ENCODE data around the gene CROCC2. TPM values are rescaled to one million over a fixed set of nuclear protein-coding genes. Genes with fewer than 3 reads are reported as not detected.

Gene CROCC2
- polyA plus RNA-seq, 1 experiment: not detected

DNA sequence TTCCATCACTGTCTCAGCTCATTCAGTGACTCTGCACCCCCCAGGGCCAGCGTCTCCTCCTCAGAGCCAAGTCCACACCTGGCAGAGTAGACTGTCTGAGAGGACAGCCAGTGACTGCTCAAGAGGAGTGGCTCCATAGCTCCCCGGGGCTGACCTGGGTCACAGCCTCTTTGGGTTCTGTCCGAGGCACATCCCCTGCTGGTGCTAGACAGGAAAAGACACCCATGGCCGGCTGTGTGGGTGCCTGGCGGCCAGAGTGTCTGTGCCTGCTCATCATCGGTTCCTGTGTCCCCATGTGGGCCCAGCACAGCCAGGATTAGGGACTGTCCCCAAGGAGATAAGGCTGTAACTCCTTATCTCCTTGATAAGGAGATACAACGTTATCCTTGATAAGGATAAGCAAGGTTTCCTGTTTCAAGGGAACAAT, 3.5 kb upstream of the CROCC2 start:
- TF ChIP-seq, protein P1, sequence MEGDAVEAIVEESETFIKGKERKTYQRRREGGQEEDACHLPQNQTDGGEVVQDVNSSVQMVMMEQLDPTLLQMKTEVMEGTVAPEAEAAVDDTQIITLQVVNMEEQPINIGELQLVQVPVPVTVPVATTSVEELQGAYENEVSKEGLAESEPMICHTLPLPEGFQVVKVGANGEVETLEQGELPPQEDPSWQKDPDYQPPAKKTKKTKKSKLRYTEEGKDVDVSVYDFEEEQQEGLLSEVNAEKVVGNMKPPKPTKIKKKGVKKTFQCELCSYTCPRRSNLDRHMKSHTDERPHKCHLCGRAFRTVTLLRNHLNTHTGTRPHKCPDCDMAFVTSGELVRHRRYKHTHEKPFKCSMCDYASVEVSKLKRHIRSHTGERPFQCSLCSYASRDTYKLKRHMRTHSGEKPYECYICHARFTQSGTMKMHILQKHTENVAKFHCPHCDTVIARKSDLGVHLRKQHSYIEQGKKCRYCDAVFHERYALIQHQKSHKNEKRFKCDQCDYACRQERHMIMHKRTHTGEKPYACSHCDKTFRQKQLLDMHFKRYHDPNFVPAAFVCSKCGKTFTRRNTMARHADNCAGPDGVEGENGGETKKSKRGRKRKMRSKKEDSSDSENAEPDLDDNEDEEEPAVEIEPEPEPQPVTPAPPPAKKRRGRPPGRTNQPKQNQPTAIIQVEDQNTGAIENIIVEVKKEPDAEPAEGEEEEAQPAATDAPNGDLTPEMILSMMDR (IDR thresholded peaks at IDR 0.05; ENCODE audit: low read depth, low read length): no peak
- Histone ChIP-seq H3K9me3 (ENCODE audit: control insufficient read depth, insufficient read depth, low read length) (no peaks in the 10 kb centered on the region; the same call in 1 of the 2 replicates), H3K27me3 (ENCODE audit: control insufficient read depth, insufficient read depth, low read length) (peaks cover 9% of the 10 kb centered on the region), H3K4me3 (ENCODE audit: low read depth, low read length) (no peak overlapping the region), H3K27ac (ENCODE audit: low read depth, low read length) (no peak overlapping the region)
- POLR2A ChIA-PET: no interaction called here
- no peak for DNase-seq (ENCODE audit: low read depth, low spot score)
- CTCF ChIA-PET: no interaction called here

DNA sequence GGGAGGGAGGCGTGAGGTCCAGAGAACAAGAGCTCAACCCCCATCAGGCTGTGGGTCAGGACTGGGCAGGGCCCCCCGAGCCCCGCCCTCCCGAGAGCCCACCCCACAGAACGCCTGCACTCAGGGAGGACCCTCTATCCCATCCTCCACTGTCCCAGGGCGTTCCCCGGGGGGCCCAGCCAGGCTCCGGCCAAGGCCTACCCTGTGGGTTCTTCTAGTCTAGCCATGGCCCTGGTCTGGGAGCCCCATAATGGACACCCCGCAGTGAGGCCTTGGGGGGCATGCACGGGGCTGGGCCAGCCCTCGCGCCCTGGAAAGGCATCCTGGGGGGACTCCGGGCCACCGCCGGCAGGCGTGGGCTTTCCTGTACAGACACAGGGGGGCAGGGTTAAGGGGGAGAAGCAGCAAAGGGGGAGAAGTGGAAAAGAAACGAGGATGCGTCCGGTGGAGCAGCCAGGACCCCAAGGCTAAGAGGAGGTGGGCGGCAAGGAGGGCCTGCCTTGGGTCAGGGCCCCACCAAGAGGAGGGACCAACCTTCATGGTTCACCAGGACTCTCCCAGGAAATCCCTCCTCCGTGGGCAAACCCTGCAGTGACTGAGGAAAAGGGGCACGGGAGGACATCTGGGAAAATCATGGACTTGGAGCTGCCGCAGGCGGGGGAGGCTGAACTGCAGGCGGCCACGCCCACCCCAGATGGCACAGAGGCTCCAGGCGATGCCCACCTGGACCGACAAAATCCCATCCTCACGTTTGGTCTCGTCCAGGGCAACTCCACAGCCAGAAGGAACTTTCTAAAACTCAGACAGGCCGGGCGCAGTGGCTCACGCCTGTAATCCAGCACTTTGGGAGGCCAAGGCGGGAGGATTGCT, 2.7 kb upstream of the CROCC2 start:
- H3K9me3 ChIP-seq (ENCODE audit: control insufficient read depth, insufficient read depth, low read length): no peaks in the 10 kb centered on the region; the same call in 1 of the 2 replicates
- TF ChIP-seq, protein P1 (IDR thresholded peaks at IDR 0.05; ENCODE audit: low read depth, low read length): no peak
- ChIA-PET POLR2A (no interaction called here), CTCF (interaction anchor here (0.6 kb wide), 1 partner anchor 1743 kb away, joined by 3 read pairs; no protein-coding TSS in a partner anchor)
- no peak for DNase-seq (ENCODE audit: low read depth, low spot score)
- H3K27ac ChIP-seq (ENCODE audit: low read depth, low read length): no peak overlapping the region
- peaks cover 9% of the 10 kb centered on the region for H3K27me3 ChIP-seq (ENCODE audit: control insufficient read depth, insufficient read depth, low read length)
- H3K4me3 ChIP-seq (ENCODE audit: low read depth, low read length): no peak overlapping the region

DNA sequence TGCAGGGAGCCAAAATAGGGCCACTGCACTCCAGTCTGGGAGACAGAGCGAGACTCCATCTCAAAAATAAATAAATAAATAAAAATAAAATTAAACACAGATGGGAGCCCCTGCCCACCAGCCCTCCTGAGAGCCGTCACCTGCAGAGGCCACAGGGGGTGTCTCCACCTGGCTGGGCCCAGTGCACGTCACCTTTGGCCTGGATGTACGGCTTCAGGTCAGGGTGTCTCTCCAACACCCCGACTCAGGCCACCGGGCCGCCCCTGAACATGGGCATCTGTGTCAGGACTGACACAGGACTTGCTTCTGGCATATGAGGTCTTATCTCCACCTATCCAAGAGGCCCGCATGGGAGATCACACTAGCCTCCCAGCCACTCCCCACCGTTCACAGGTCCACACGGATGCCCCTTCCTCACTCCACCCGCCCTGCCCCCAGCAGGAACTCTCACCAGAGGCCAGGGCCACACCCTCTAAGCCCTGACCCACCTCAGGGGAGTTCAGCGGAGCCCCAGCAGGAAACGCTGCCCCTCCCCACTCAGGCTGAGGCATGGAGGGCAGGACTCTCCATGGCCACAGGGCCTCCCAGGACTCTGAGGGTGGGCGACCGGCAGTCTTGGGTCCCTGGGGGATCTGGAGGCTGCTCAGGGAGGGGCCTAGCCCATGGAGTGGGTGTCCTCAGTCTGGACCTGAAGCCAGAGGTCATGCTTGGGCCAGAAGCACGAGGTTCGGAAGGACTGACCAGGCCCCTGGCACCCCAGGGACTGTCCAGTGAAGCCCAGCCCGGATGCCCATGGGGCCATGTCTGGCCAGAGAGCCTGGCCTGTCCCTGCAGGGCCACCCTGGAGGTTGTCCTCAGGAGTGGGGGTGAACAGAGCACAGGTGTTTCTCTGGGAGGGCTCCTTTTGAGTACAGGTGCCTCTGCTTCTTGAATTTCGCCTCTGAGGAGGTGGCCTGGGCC, 1.6 kb upstream of the CROCC2 start:
- no peak for DNase-seq (ENCODE audit: low read depth, low spot score)
- Histone ChIP-seq H3K9me3 (ENCODE audit: control insufficient read depth, insufficient read depth, low read length) (no peaks in the 10 kb centered on the region; the same call in 1 of the 2 replicates), H3K4me3 (ENCODE audit: low read depth, low read length) (no peak overlapping the region), H3K27ac (ENCODE audit: low read depth, low read length) (no peak overlapping the region), H3K27me3 (ENCODE audit: control insufficient read depth, insufficient read depth, low read length) (peaks cover 7% of the 10 kb centered on the region)
- TF ChIP-seq, protein P1 (IDR thresholded peaks at IDR 0.05; ENCODE audit: low read depth, low read length): no peak
- ChIA-PET POLR2A (no interaction called here), CTCF (interaction anchor here (0.6 kb wide), 1 partner anchor 1744 kb away, joined by 3 read pairs; no protein-coding TSS in a partner anchor)

DNA sequence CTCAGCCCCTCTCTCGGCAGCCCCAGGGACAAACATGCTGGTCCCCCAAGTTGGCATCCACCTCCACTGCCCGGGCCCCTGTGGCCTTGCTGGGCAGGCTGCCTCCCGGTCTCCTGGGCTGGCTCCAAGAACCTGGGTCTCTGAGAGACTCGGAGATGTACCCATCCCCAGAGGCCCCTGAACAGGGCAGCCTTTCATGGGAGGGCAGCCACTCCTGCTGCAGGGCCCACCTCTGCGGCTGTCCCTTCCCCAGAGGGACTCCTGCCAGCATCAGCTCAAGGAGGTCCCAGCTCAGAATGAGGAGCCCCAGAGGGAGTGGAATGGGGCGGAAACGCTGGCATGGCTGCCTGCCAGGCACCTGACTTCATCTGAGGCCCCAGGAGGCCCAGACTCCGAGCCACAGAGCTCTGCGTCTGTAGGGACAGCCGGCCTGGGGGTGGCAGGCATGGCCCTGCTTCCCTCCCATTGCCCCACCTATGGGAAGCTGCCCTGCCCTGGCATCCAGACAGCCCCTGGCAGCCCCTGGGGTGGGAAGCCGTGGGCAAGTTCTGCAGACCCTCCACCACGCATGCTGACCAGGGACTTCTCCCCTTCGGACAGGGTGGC, 857 bp upstream of the CROCC2 start:
- CTCF ChIA-PET: no interaction called here
- H3K27ac ChIP-seq (ENCODE audit: low read depth, low read length): no peak overlapping the region
- no peak overlapping the region for H3K4me3 ChIP-seq (ENCODE audit: low read depth, low read length)
- TF ChIP-seq, protein P1 (IDR thresholded peaks at IDR 0.05; ENCODE audit: low read depth, low read length): no peak
- peaks cover 7% of the 10 kb centered on the region for H3K27me3 ChIP-seq (ENCODE audit: control insufficient read depth, insufficient read depth, low read length)
- DNase-seq (ENCODE audit: low read depth, low spot score): no peak
- POLR2A ChIA-PET: no interaction called here
- no peaks in the 10 kb centered on the region; the same call in 1 of the 2 replicates for H3K9me3 ChIP-seq (ENCODE audit: control insufficient read depth, insufficient read depth, low read length)

Data from AG04450 (cell line).